ENCODE data around the gene CAPZB.
A peak's percentile ranks its signal among the peaks of the same experiment; 100 is the strongest.

Gene CAPZB

GRCh38 chr1:19405195-19405760, 80.1 kb downstream of the CAPZB start:
- Histone ChIP-seq H3K4me1 (ENCODE audit: insufficient read depth, low read length, poor library complexity, severe bottlenecking) (no peaks in the 10 kb centered on the region), H3K27me3 (ENCODE audit: insufficient read depth, low read length, poor library complexity, severe bottlenecking) (no peaks in the 10 kb centered on the region), H3K9ac (ENCODE audit: low read depth, low read length, poor library complexity, severe bottlenecking) (no peak overlapping the region)

GRCh38 chr1:19404748-19405147, 80.6 kb downstream of the CAPZB start:
- no peak for TF ChIP-seq EZH2phosphoT487 (IDR thresholded peaks at IDR 0.05; ENCODE audit: borderline replicate concordance)
- TF ChIP-seq CTCF (conservative IDR thresholded peaks at IDR 0.05; ENCODE audit: low read length) = no peak
- Histone ChIP-seq H3K9me2 (replicated peaks; ENCODE audit: low read depth, low read length) (no peaks in the 10 kb centered on the region), H3K27me3 (ENCODE audit: insufficient read depth, low read length, poor library complexity, severe bottlenecking) (no peaks in the 10 kb centered on the region), H3K4me1 (ENCODE audit: insufficient read depth, low read length, poor library complexity, severe bottlenecking) (no peaks in the 10 kb centered on the region), H3K9ac (ENCODE audit: low read depth, low read length, poor library complexity, severe bottlenecking) (no peak overlapping the region), H3K9me3 (ENCODE audit: insufficient read depth, low read depth, low read length) (no peaks in the 10 kb centered on the region), H4K20me1 (ENCODE audit: insufficient read depth, low read length, poor library complexity, severe bottlenecking) (peaks cover 70% of the 10 kb centered on the region), H3K36me3 (ENCODE audit: insufficient read depth, low read length) (peaks cover 40% of the 10 kb centered on the region; the same call in 1 of the 2 replicates), H3K4me3 (ENCODE audit: low read length, poor library complexity, severe bottlenecking) (no peak overlapping the region), H3K79me2 (ENCODE audit: insufficient read depth, low read length) (peaks cover 94% of the 10 kb centered on the region), H3K4me2 (ENCODE audit: low read depth, low read length, poor library complexity, severe bottlenecking) (no peak overlapping the region), H3F3A (ENCODE audit: low read depth) (no peaks in the 10 kb centered on the region), H2AFZ (ENCODE audit: low read length) (no peak overlapping the region)

More at GRCh38 chr1:19405195-19405760, 80.1 kb downstream of the CAPZB start:
- no peak overlapping the region for H3K4me3 ChIP-seq (ENCODE audit: low read length, poor library complexity, severe bottlenecking)
- TF ChIP-seq EZH2phosphoT487 (IDR thresholded peaks at IDR 0.05; ENCODE audit: borderline replicate concordance) (no peak), CTCF (conservative IDR thresholded peaks at IDR 0.05; ENCODE audit: low read length) (peak; percentile 44)
- peaks cover 43% of the 10 kb centered on the region; the same call in 1 of the 2 replicates for H3K36me3 ChIP-seq (ENCODE audit: insufficient read depth, low read length)
- H4K20me1 ChIP-seq (ENCODE audit: insufficient read depth, low read length, poor library complexity, severe bottlenecking) = peaks cover 70% of the 10 kb centered on the region
- H3F3A ChIP-seq (ENCODE audit: low read depth) = no peaks in the 10 kb centered on the region
- H3K79me2 ChIP-seq (ENCODE audit: insufficient read depth, low read length) = peaks cover 94% of the 10 kb centered on the region
- no peaks in the 10 kb centered on the region for H3K9me3 ChIP-seq (ENCODE audit: insufficient read depth, low read depth, low read length)
- no peaks in the 10 kb centered on the region for H3K9me2 ChIP-seq (replicated peaks; ENCODE audit: low read depth, low read length)
- H2AFZ ChIP-seq (ENCODE audit: low read length) = no peak overlapping the region
- no peak overlapping the region for H3K4me2 ChIP-seq (ENCODE audit: low read depth, low read length, poor library complexity, severe bottlenecking)

GRCh38 chr1:19403256-19403655, 82.1 kb downstream of the CAPZB start:
- no peaks in the 10 kb centered on the region for H3K27me3 ChIP-seq (ENCODE audit: insufficient read depth, low read length, poor library complexity, severe bottlenecking)
- no peaks in the 10 kb centered on the region for H3K9me2 ChIP-seq (replicated peaks; ENCODE audit: low read depth, low read length)
- no peaks in the 10 kb centered on the region for H3K4me1 ChIP-seq (ENCODE audit: insufficient read depth, low read length, poor library complexity, severe bottlenecking)
- no peak overlapping the region for H3K4me3 ChIP-seq (ENCODE audit: low read length, poor library complexity, severe bottlenecking)
- TF ChIP-seq EZH2phosphoT487 (IDR thresholded peaks at IDR 0.05; ENCODE audit: borderline replicate concordance) (no peak), CTCF (conservative IDR thresholded peaks at IDR 0.05; ENCODE audit: low read length) (no peak)
- H3K9ac ChIP-seq (ENCODE audit: low read depth, low read length, poor library complexity, severe bottlenecking) = no peak overlapping the region
- H3K9me3 ChIP-seq (ENCODE audit: insufficient read depth, low read depth, low read length) = no peaks in the 10 kb centered on the region
- no peaks in the 10 kb centered on the region for H3F3A ChIP-seq (ENCODE audit: low read depth)
- H3K79me2 ChIP-seq (ENCODE audit: insufficient read depth, low read length) = peaks cover 95% of the 10 kb centered on the region
- peaks cover 73% of the 10 kb centered on the region for H4K20me1 ChIP-seq (ENCODE audit: insufficient read depth, low read length, poor library complexity, severe bottlenecking)
- no peak overlapping the region for H2AFZ ChIP-seq (ENCODE audit: low read length)
- H3K4me2 ChIP-seq (ENCODE audit: low read depth, low read length, poor library complexity, severe bottlenecking) = no peak overlapping the region
- H3K36me3 ChIP-seq (ENCODE audit: insufficient read depth, low read length) = peaks cover 41% of the 10 kb centered on the region; the same call in 1 of the 2 replicates

Data from Loucy (cell line).